ENCODE results near the gene TTYH3. TPM values are rescaled to one million over a fixed set of nuclear protein-coding genes. Genes with fewer than 3 reads are reported as not detected.
"Not testable (repeated sequence)": the region's sequence is repeated elsewhere in the genome, so short reads cannot be mapped to it uniquely, and the experiment has no call there.

TTYH3 gene
- total RNA-seq, 1 experiment from 2014 or later = 187 TPM

- Mint-ChIP-seq H3K9me3 (ENCODE audit: low read depth, unreplicated experiment) (no peaks in the 10 kb centered on the region), H3K27me3 (ENCODE audit: unreplicated experiment) (peaks cover 64% of the 10 kb centered on the region), H3K4me3 (ENCODE audit: low read depth, unreplicated experiment) (no peak overlapping the region), H3K27ac (ENCODE audit: unreplicated experiment) (peak overlapping the region; percentile 37), H3K36me3 (ENCODE audit: insufficient read depth, unreplicated experiment) (peaks cover 55% of the 10 kb centered on the region), H3K4me1 (ENCODE audit: low read depth, unreplicated experiment) (peaks cover 33% of the 10 kb centered on the region)
- intact Hi-C loops (cut with micrococcal nuclease; ENCODE audit: unreplicated experiment) = no loop called here
- DNase-seq = peak; percentile 57
- BruUV-seq (replicated peaks) = no TSS peak
- CTCF ChIA-PET = interaction anchor here (0.7 to 1.4 kb wide), 5 partner anchors 42 to 261 kb away, joined by 5 to 7 read pairs (median 6); no protein-coding TSS in a partner anchor
- no peak for TF ChIP-seq CTCF (IDR thresholded peaks at IDR 0.05; ENCODE audit: unreplicated experiment)
Measured at GRCh38 chr7:2668401-2668800, 36.6 kb downstream of the TTYH3 start.

GRCh38 chr7:2670171-2670570 is 38.4 kb downstream of the TTYH3 start:
- peaks cover 61% of the 10 kb centered on the region for H3K27me3 Mint-ChIP-seq (ENCODE audit: unreplicated experiment)
- CTCF ChIA-PET = interaction anchor here (1.0 to 2.9 kb wide), 4 partner anchors 9 to 218 kb away, joined by 4 to 16 read pairs (median 6); no protein-coding TSS in a partner anchor
- H3K36me3 Mint-ChIP-seq (ENCODE audit: insufficient read depth, unreplicated experiment) = peaks cover 37% of the 10 kb centered on the region
- no TSS peak for BruUV-seq (replicated peaks)
- H3K4me1 Mint-ChIP-seq (ENCODE audit: low read depth, unreplicated experiment) = peaks cover 33% of the 10 kb centered on the region
- H3K27ac Mint-ChIP-seq (ENCODE audit: unreplicated experiment) = no peak overlapping the region
- intact Hi-C loops (cut with micrococcal nuclease; ENCODE audit: unreplicated experiment) = no loop called here
- DNase-seq = no peak
- TF ChIP-seq CTCF (IDR thresholded peaks at IDR 0.05; ENCODE audit: unreplicated experiment) = no peak
- H3K4me3 Mint-ChIP-seq (ENCODE audit: low read depth, unreplicated experiment) = peak overlapping the region; percentile 6
- H3K9me3 Mint-ChIP-seq (ENCODE audit: low read depth, unreplicated experiment) = peaks cover 3% of the 10 kb centered on the region

- DNase-seq = peak; percentile 90
- no TSS peak for BruUV-seq (replicated peaks)
- intact Hi-C loops (cut with micrococcal nuclease; ENCODE audit: unreplicated experiment) = no loop called here
- no peak overlapping the region for H3K27ac Mint-ChIP-seq (ENCODE audit: unreplicated experiment)
- peak; percentile 97 for TF ChIP-seq CTCF (IDR thresholded peaks at IDR 0.05; ENCODE audit: unreplicated experiment)
- CTCF ChIA-PET = interaction anchor here (1.0 to 2.9 kb wide), 6 partner anchors 9 to 219 kb away, joined by 3 to 16 read pairs (median 5); no protein-coding TSS in a partner anchor
- peaks cover 3% of the 10 kb centered on the region for H3K9me3 Mint-ChIP-seq (ENCODE audit: low read depth, unreplicated experiment)
- H3K4me1 Mint-ChIP-seq (ENCODE audit: low read depth, unreplicated experiment) = peaks cover 33% of the 10 kb centered on the region
- H3K36me3 Mint-ChIP-seq (ENCODE audit: insufficient read depth, unreplicated experiment) = peaks cover 31% of the 10 kb centered on the region
- H3K4me3 Mint-ChIP-seq (ENCODE audit: low read depth, unreplicated experiment) = peak overlapping the region; percentile 6
- H3K27me3 Mint-ChIP-seq (ENCODE audit: unreplicated experiment) = peaks cover 54% of the 10 kb centered on the region
Measured at GRCh38 chr7:2670720-2671391, 39.1 kb downstream of the TTYH3 start.

- CTCF ChIA-PET = interaction anchor here (0.6 kb wide), 1 partner anchor 1804 kb away, joined by 5 read pairs; no protein-coding TSS in a partner anchor
- H3K27me3 Mint-ChIP-seq (ENCODE audit: unreplicated experiment) = peaks cover 35% of the 10 kb centered on the region
- intact Hi-C loops (cut with micrococcal nuclease; ENCODE audit: unreplicated experiment); H3K4me3 Mint-ChIP-seq (ENCODE audit: low read depth, unreplicated experiment); BruUV-seq (replicated peaks); DNase-seq; H3K27ac Mint-ChIP-seq (ENCODE audit: unreplicated experiment); H3K9me3 Mint-ChIP-seq (ENCODE audit: low read depth, unreplicated experiment): not testable (repeated sequence)
- peaks cover 19% of the 10 kb centered on the region for H3K4me1 Mint-ChIP-seq (ENCODE audit: low read depth, unreplicated experiment)
- H3K36me3 Mint-ChIP-seq (ENCODE audit: insufficient read depth, unreplicated experiment) = peaks cover 12% of the 10 kb centered on the region
Measured at GRCh38 chr7:2673214-2673613, 41.4 kb downstream of the TTYH3 start.

- no peak for DNase-seq
- Mint-ChIP-seq H3K9me3 (ENCODE audit: low read depth, unreplicated experiment) (peaks cover 3% of the 10 kb centered on the region), H3K27ac (ENCODE audit: unreplicated experiment) (no peak overlapping the region), H3K4me1 (ENCODE audit: low read depth, unreplicated experiment) (peaks cover 15% of the 10 kb centered on the region), H3K4me3 (ENCODE audit: low read depth, unreplicated experiment) (no peak overlapping the region), H3K27me3 (ENCODE audit: unreplicated experiment) (peaks cover 36% of the 10 kb centered on the region), H3K36me3 (ENCODE audit: insufficient read depth, unreplicated experiment) (peaks cover 8% of the 10 kb centered on the region)
- TF ChIP-seq CTCF (IDR thresholded peaks at IDR 0.05; ENCODE audit: unreplicated experiment) = no peak
- intact Hi-C loops (cut with micrococcal nuclease; ENCODE audit: unreplicated experiment) = no loop called here
- BruUV-seq (replicated peaks) = no TSS peak
- CTCF ChIA-PET = no interaction called here
Measured at GRCh38 chr7:2673934-2674333, 42.1 kb downstream of the TTYH3 start.

Data from Calu3 (cell line).